HepG2 (cell line): ENCODE data around the gene TULP3. TPM values are rescaled to one million over a fixed set of nuclear protein-coding genes. Genes with fewer than 3 reads are reported as not detected.

Experiments used
- BATF2 ChIP-seq: sonication (generic); formaldehyde crosslinking; IDR thresholded peaks from 2 replicates; pipeline ENCODE4 v1.8.0; 2022; ENCODE audit warnings: mild to moderate bottlenecking, missing genetic modification reagents, moderate library complexity
- CAMTA2 ChIP-seq: sonication (generic); formaldehyde crosslinking; IDR thresholded peaks from 2 replicates; pipeline ENCODE4 v1.4.0; 2020; ENCODE audit warnings: mild to moderate bottlenecking, missing genetic modification reagents, borderline replicate concordance
- DZIP1 ChIP-seq: sonication (generic); formaldehyde crosslinking; IDR thresholded peaks from 2 replicates; pipeline ENCODE4 v1.5.0; 2020; ENCODE audit warnings: mild to moderate bottlenecking, missing genetic modification reagents
- FOSL2 ChIP-seq: sonication (generic); formaldehyde crosslinking; IDR thresholded peaks from 2 replicates; pipeline ENCODE4 v1.4.0; 2020; ENCODE audit warnings: missing genetic modification reagents
- FOXA3 ChIP-seq: IDR thresholded peaks from 2 replicates; pipeline ENCODE4 v1.6.1; 2016; ENCODE audit warnings: missing genetic modification reagents, missing compliant biosample characterization
- HCFC1 ChIP-seq: fragments of 150-350 bp; IDR thresholded peaks from 2 replicates; pipeline ENCODE4 v1.6.1; 2014; ENCODE audit warnings: low read depth, low read length
- HMG20A ChIP-seq: IDR thresholded peaks from 2 replicates; pipeline ENCODE4 v1.6.1; 2016; ENCODE audit warnings: borderline replicate concordance
- KAT7 ChIP-seq: IDR thresholded peaks from 2 replicates; pipeline ENCODE4 v1.6.1; 2018; ENCODE audit warnings: borderline replicate concordance, missing compliant biosample characterization
- KDM4B ChIP-seq: sonication (generic); formaldehyde crosslinking; IDR thresholded peaks from 2 replicates; pipeline ENCODE4 v1.4.0; 2020; ENCODE audit warnings: missing genetic modification reagents
- KLF12 ChIP-seq: sonication (generic); formaldehyde crosslinking; IDR thresholded peaks from 2 replicates; pipeline ENCODE4 v1.4.0; 2020; ENCODE audit warnings: missing genetic modification reagents, borderline replicate concordance
- PHF8 ChIP-seq: sonication (generic); formaldehyde crosslinking; IDR thresholded peaks from 2 replicates; pipeline ENCODE4 v1.5.0; 2020; ENCODE audit warnings: missing genetic modification reagents
- PRMT3 ChIP-seq: sonication (generic); formaldehyde crosslinking; IDR thresholded peaks from 2 replicates; pipeline ENCODE4 v1.8.1; 2022; ENCODE audit warnings: low read depth, mild to moderate bottlenecking, moderate library complexity, missing genetic modification reagents, borderline replicate concordance
- RFX1 ChIP-seq: fragments of 450-650 bp; IDR thresholded peaks from 2 replicates; pipeline ENCODE4 v1.6.1; 2017
- YY1 ChIP-seq: IDR thresholded peaks from 2 replicates; pipeline ENCODE4 v1.6.1; 2011; ENCODE audit warnings: low read length, low read depth, moderate library complexity, mild to moderate bottlenecking; ENCODE audit not compliant: insufficient read depth, insufficient replicate concordance
- ZKSCAN8 ChIP-seq: IDR thresholded peaks from 2 replicates; pipeline ENCODE4 v1.6.1; 2016; ENCODE audit warnings: borderline replicate concordance, missing genetic modification reagents, missing compliant biosample characterization
- ZNF558 ChIP-seq: sonication (generic); formaldehyde crosslinking; IDR thresholded peaks from 2 replicates; pipeline ENCODE4 v1.9.0; 2022; ENCODE audit warnings: mild to moderate bottlenecking, missing genetic modification reagents, borderline replicate concordance
- ZNF564 ChIP-seq: sonication (generic); formaldehyde crosslinking; IDR thresholded peaks from 2 replicates; pipeline ENCODE4 v1.8.1; 2023; ENCODE audit warnings: mild to moderate bottlenecking, missing genetic modification reagents
- ZNF574 ChIP-seq: sonication (generic); formaldehyde crosslinking; IDR thresholded peaks from 2 replicates; pipeline ENCODE4 v1.4.0; 2020; ENCODE audit warnings: missing genetic modification reagents
- ZNF710 ChIP-seq: sonication (generic); formaldehyde crosslinking; IDR thresholded peaks from 2 replicates; pipeline ENCODE4 v1.5.0; 2020; ENCODE audit warnings: mild to moderate bottlenecking, missing genetic modification reagents, borderline replicate concordance
- ZNF776 ChIP-seq: sonication (generic); formaldehyde crosslinking; IDR thresholded peaks from 2 replicates; pipeline ENCODE4 v1.4.0; 2020; ENCODE audit warnings: mild to moderate bottlenecking, missing genetic modification reagents
- polyA plus RNA-seq, 8 experiments: library from polyadenylated mRNA; depleted of rRNA in 3 of 8; stranded (reverse) in 7 of 8; unstranded in 1 of 8; fragments of >200 nt; fragmentation: Illumina TruSeq in 4 of 8; extraction: Trizol in 4 of 8; gene quantifications; 2 replicates each; pipeline versions ENCODE4 v1.2.1 to v1.2.3, GENCODE V29; 2011 to 2016; ENCODE audit warnings: low read depth in 4 of 8, missing spikeins in 1 of 8, mixed read lengths in 1 of 8; ENCODE audit not compliant: insufficient read depth in 1 of 8
- total RNA-seq, 5 experiments: library from RNA; depleted of rRNA; stranded (reverse); fragments of >200 nt; fragmentation: Illumina TruSeq; extraction: Trizol; gene quantifications; 2 replicates each; pipeline ENCODE4 v1.2.3, GENCODE V29; 2016; ENCODE audit warnings: low read depth in 1 of 5

The TULP3 gene
- total and polyA plus RNA-seq, 2 of the 13 experiments (the other 11 are each of a cell fraction or from before 2014, with no cell fraction given), result 11.2 to 13.2 TPM

- TF ChIP-seq ZNF710 (CRISPR knock-in tag) (0 out of 2 replicates have a peak, but pooled peaks have one; percentile 4), RFX1 (no peak), PRMT3 (CRISPR knock-in tag) (0 out of 2 replicates have a peak, but pooled peaks have one; percentile 34), FOXA3 (CRISPR knock-in tag) (no peak), KAT7 (CRISPR knock-in tag) (no peak), HMG20A (CRISPR knock-in tag) (no peak), BATF2 (0 out of 2 replicates have a peak, but pooled peaks have one; percentile 41), YY1 (peak; percentile 9), ZKSCAN8 (CRISPR knock-in tag) (no peak), ZNF564 (CRISPR knock-in tag) (0 out of 2 replicates have a peak, but pooled peaks have one; percentile 46), ZNF776 (CRISPR knock-in tag) (peak; percentile 56; the same call in 1 of the 2 replicates), CAMTA2 (CRISPR knock-in tag) (0 out of 2 replicates have a peak, but pooled peaks have one; percentile 3), DZIP1 (0 out of 2 replicates have a peak, but pooled peaks have one; percentile 52), KDM4B (peak; percentile 37; the same call in 1 of the 2 replicates), ZNF574 (CRISPR knock-in tag) (no peak; the same call in 1 of the 2 replicates), HCFC1 (no peak), KLF12 (no peak), FOSL2 (CRISPR knock-in tag) (peak; percentile 69), ZNF558 (CRISPR knock-in tag) (peak; percentile 52; the same call in 1 of the 2 replicates), PHF8 (CRISPR knock-in tag) (peak; percentile 72)
These were observed 69.1 kb downstream of the TULP3 start (continued) for GRCh38 chr12:2959505-2960389.
